Left ventricle myocardium inferior (tissue), 1 donor: ENCODE data around the gene HS3ST4. TPM values are rescaled to one million over a fixed set of nuclear protein-coding genes. Genes with fewer than 3 reads are reported as not detected.

Source experiments
- DNase-seq: peaks from one replicate; pipeline ENCODE4 v3.0.0-alpha.2; 2020
- H3K27ac ChIP-seq: fragments of 200-600 bp; replicated peaks from 2 replicates; pipeline ENCODE4 v1.8.0; 2021
- H3K27me3 ChIP-seq: fragments of 200-600 bp; 2 replicates; pipeline ENCODE4 v1.8.0; 2021; ENCODE audit warnings: low read depth
- H3K36me3 ChIP-seq: fragments of 200-600 bp; 2 replicates; pipeline ENCODE4 v1.8.0; 2021
- H3K4me1 ChIP-seq: fragments of 200-600 bp; 2 replicates; pipeline ENCODE4 v1.8.0; 2021
- H3K4me3 ChIP-seq: fragments of 200-600 bp; 2 replicates; pipeline ENCODE4 v1.8.0; 2021; ENCODE audit warnings: mild to moderate bottlenecking, moderate library complexity
- H3K9me3 ChIP-seq: fragments of 200-600 bp; replicated peaks from 2 replicates; pipeline ENCODE4 v1.8.0; 2021
- CTCF ChIP-seq: fragments of 200-600 bp; IDR thresholded peaks from 2 replicates; pipeline ENCODE4 v1.8.0; 2021; ENCODE audit warnings: antibody characterized with exemption, mild to moderate bottlenecking, borderline replicate concordance
- intact Hi-C: fragments of 100-400 bp; cut with micrococcal nuclease; formaldehyde crosslinking; loops from one replicate; pipeline ENCODE4 v1.11.0; 2022
- total RNA-seq: library from RNA; stranded (reverse); fragmentation: NEBNext Ultra II Directional; extraction: Animal tissue kit (Norgen Biotek cat#: 25700); gene quantifications from one replicate; pipeline ENCODE4 v1.2.1, GENCODE V29; 2021
- donor health status: DM: no; HTN: yes; CAD: no; lungs with severe emphysema.

HS3ST4 gene
- total RNA-seq, 1 donor from 2014 or later: not detected

GRCh38 chr16:26128296-26128695 lies 436.5 kb downstream of the HS3ST4 start:
- H3K27me3 ChIP-seq: no peaks in the 10 kb centered on the region
- no peak for TF ChIP-seq CTCF
- no peaks in the 10 kb centered on the region for H3K4me1 ChIP-seq
- no peak overlapping the region for H3K27ac ChIP-seq
- no peak overlapping the region for H3K4me3 ChIP-seq
- intact Hi-C loops: no loop called here
- no peaks in the 10 kb centered on the region for H3K36me3 ChIP-seq
- peaks cover 1% of the 10 kb centered on the region for H3K9me3 ChIP-seq
- DNase-seq: no peak

- intact Hi-C loops: no loop called here
- DNase-seq: no peak
- no peak overlapping the region for H3K27ac ChIP-seq
- H3K36me3 ChIP-seq: no peaks in the 10 kb centered on the region
- peaks cover 6% of the 10 kb centered on the region for H3K27me3 ChIP-seq
- TF ChIP-seq CTCF: no peak
- H3K4me3 ChIP-seq: no peak overlapping the region
- no peaks in the 10 kb centered on the region for H3K4me1 ChIP-seq
- no peaks in the 10 kb centered on the region for H3K9me3 ChIP-seq
These were observed 438.2 kb downstream of the HS3ST4 start for GRCh38 chr16:26129997-26130396.

- intact Hi-C loops: no loop called here
- Histone ChIP-seq H3K27me3 (peaks cover 12% of the 10 kb centered on the region), H3K27ac (no peak overlapping the region), H3K4me1 (no peaks in the 10 kb centered on the region), H3K36me3 (no peaks in the 10 kb centered on the region), H3K4me3 (no peak overlapping the region), H3K9me3 (no peaks in the 10 kb centered on the region)
- DNase-seq: no peak
- no peak for TF ChIP-seq CTCF
These were observed 441.8 kb downstream of the HS3ST4 start for GRCh38 chr16:26133416-26134093.

GRCh38 chr16:26134588-26134987 lies 442.8 kb downstream of the HS3ST4 start:
- peaks cover 12% of the 10 kb centered on the region for H3K27me3 ChIP-seq
- H3K36me3 ChIP-seq: no peaks in the 10 kb centered on the region
- H3K27ac ChIP-seq: no peak overlapping the region
- intact Hi-C loops: no loop called here
- H3K9me3 ChIP-seq: no peaks in the 10 kb centered on the region
- TF ChIP-seq CTCF: no peak
- DNase-seq: no peak
- H3K4me1 ChIP-seq: no peaks in the 10 kb centered on the region
- no peak overlapping the region for H3K4me3 ChIP-seq

GRCh38 chr16:26137956-26138355 lies 446.2 kb downstream of the HS3ST4 start:
- Histone ChIP-seq H3K4me3 (no peak overlapping the region), H3K27me3 (peaks cover 12% of the 10 kb centered on the region), H3K36me3 (no peaks in the 10 kb centered on the region), H3K9me3 (no peaks in the 10 kb centered on the region), H3K27ac (no peak overlapping the region), H3K4me1 (no peaks in the 10 kb centered on the region)
- intact Hi-C loops: no loop called here
- TF ChIP-seq CTCF: no peak
- DNase-seq: no peak

- Histone ChIP-seq H3K4me1 (no peaks in the 10 kb centered on the region), H3K36me3 (no peaks in the 10 kb centered on the region), H3K9me3 (no peaks in the 10 kb centered on the region), H3K27me3 (peaks cover 12% of the 10 kb centered on the region), H3K27ac (no peak overlapping the region), H3K4me3 (no peak overlapping the region)
- no peak for DNase-seq
- TF ChIP-seq CTCF: no peak
- intact Hi-C loops: no loop called here
These were observed 447.3 kb downstream of the HS3ST4 start for GRCh38 chr16:26139091-26139490.
